Stomach (tissue), 4 donors: Measurements from ENCODE around the gene KIF1A.

ENCODE experiments used
- EP300 ChIP-seq: sonication (generic); formaldehyde crosslinking; IDR thresholded peaks from one replicate; pipeline ENCODE4 v1.6.1; 2017; ENCODE audit warnings: antibody characterized with exemption
- TF ChIP-seq, protein P1 (sequence below), 7 experiments: fragments of 450-650 bp in 4 of 7; fragments of 200-600 bp in 3 of 7; sonication (generic) in 3 of 7; IDR thresholded peaks; one replicate each; pipeline ENCODE4 v1.5.1; 2016 to 2019; ENCODE audit warnings: antibody characterized with exemption in 7 of 7, control low read depth in 2 of 7, mild to moderate bottlenecking in 1 of 7

DNA sequence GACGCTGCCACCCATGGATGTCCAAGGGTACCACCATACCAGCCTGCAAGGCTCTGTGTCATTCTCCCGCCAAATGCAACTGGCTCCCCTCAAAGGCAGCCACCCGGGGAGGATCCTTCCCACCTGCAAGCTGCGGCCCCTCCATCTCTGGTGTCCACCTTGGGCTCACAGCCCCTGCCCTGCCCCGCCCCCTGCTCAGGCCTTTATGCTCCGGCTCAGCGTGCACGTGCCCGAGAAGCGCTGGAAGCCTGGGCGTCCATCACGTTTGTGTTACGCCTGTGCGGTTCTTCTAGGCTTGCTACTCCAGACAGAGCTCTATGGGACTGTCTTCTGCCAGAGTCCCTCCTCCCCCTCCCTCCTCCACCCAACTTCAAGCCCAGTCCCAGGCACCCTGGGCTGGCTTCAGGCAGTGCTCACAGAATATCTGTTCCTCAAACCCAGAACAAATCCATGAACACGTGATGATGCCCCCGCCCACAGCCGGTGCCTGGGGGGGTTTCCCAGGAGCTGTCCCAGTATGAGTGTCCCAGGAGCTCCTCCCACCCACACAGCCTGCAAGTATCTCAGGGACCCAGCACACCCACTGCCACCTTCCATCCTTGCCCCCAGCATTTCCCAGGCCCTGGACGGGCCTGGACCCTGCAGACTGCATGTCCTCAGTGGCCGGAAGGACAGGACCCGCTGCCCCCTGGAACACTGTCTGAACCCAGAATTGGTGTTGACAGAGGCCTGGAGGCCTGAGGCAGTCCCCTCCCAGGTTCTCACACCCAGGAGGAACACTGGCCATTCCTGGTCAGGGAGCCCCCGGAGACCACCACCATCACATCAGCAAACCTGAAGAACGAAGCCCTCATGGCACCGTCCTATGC, 30.3 kb downstream of the KIF1A start:
- TF ChIP-seq, protein P1, sequence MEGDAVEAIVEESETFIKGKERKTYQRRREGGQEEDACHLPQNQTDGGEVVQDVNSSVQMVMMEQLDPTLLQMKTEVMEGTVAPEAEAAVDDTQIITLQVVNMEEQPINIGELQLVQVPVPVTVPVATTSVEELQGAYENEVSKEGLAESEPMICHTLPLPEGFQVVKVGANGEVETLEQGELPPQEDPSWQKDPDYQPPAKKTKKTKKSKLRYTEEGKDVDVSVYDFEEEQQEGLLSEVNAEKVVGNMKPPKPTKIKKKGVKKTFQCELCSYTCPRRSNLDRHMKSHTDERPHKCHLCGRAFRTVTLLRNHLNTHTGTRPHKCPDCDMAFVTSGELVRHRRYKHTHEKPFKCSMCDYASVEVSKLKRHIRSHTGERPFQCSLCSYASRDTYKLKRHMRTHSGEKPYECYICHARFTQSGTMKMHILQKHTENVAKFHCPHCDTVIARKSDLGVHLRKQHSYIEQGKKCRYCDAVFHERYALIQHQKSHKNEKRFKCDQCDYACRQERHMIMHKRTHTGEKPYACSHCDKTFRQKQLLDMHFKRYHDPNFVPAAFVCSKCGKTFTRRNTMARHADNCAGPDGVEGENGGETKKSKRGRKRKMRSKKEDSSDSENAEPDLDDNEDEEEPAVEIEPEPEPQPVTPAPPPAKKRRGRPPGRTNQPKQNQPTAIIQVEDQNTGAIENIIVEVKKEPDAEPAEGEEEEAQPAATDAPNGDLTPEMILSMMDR (IDR thresholded peaks at IDR 0.05): no peak
- no peak for TF ChIP-seq EP300
